Ovary (tissue), 3 donors: ENCODE measurements around the gene UST.

Experiments used
- EP300 ChIP-seq: sonication (generic); formaldehyde crosslinking; IDR thresholded peaks from one replicate; pipeline ENCODE4 v1.6.1; 2017; ENCODE audit warnings: antibody characterized with exemption
- POLR2A ChIP-seq: fragments of 450-650 bp; IDR thresholded peaks from one replicate; pipeline ENCODE4 v1.6.1; 2017; ENCODE audit warnings: antibody characterized with exemption, mild to moderate bottlenecking, moderate library complexity
- TF ChIP-seq, protein P1 (sequence below), 3 donors: fragments of 450-650 bp in 2 of 3; fragments of 200-600 bp in 1 of 3; IDR thresholded peaks; one replicate each; pipeline versions ENCODE4 v1.5.1 to v1.8.0; 2016 to 2022; ENCODE audit warnings: antibody characterized with exemption in 3 of 3, mild to moderate bottlenecking in 1 of 3
- donor health status: DM: no; HTN: no; CAD: no.

DNA sequence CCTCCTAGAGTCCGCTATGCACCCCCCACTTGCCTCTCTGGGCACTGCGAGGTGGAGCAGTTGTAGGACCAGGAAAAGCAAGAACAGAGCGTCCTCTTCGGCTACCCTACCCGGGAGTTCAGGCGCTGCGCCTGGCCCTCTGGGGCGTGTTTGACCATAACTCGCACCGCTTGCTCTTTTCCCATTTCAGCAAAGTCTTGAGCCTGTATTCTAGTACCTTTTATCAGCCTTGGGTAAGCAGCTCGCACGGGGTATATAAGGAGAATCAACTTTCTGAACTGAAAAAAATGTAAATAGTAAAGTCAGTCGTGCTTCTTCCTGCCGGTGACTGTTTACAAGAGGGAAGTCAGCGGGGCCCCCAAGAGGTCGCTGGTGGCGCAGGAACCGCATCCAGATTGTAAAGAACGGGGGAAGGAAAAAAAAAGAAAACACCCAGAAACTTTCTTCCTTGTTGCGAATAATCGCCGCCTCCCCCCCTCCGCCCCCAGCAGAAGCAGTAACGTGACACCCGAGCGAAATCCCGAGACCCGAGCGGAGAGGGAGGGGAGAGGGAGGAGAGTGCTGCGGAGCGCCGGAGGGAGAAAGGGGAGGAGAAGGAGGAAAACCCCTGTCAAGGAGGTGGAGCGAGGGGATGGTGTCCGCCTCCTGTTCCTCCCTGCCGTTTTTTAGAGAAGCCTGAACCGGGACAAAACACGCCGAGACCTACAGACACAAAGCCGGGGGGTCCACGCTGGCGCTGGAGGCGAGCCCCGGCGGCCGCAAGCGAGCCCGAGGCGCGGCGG lies at the start of gene UST:
- TF ChIP-seq POLR2A = peak; percentile 54
- no peak for TF ChIP-seq EP300
- TF ChIP-seq, protein P1, sequence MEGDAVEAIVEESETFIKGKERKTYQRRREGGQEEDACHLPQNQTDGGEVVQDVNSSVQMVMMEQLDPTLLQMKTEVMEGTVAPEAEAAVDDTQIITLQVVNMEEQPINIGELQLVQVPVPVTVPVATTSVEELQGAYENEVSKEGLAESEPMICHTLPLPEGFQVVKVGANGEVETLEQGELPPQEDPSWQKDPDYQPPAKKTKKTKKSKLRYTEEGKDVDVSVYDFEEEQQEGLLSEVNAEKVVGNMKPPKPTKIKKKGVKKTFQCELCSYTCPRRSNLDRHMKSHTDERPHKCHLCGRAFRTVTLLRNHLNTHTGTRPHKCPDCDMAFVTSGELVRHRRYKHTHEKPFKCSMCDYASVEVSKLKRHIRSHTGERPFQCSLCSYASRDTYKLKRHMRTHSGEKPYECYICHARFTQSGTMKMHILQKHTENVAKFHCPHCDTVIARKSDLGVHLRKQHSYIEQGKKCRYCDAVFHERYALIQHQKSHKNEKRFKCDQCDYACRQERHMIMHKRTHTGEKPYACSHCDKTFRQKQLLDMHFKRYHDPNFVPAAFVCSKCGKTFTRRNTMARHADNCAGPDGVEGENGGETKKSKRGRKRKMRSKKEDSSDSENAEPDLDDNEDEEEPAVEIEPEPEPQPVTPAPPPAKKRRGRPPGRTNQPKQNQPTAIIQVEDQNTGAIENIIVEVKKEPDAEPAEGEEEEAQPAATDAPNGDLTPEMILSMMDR (IDR thresholded peaks at IDR 0.05) = peak in 1 of 3 donors; percentile 22
